GM10248 (cell line): ENCODE measurements around the gene CDC37L1.
A peak's percentile ranks its signal among the peaks of the same experiment; 100 is the strongest.
"Not testable (repeated sequence)": the region's sequence is repeated elsewhere in the genome, so short reads cannot be mapped to it uniquely, and the experiment has no call there.

Experiments
- CTCF ChIA-PET: fragments of 300-600 bp; sonication (Branson Sonifier 250); formaldehyde crosslinking; extraction: SDS; loops from one replicate; lab custom pipeline; 2021; ENCODE audit warnings: antibody characterized with exemption; lab: Yijun Ruan, JAX
- POLR2A ChIA-PET: fragments of 350-650 bp; sonication (Branson Sonifier 250); formaldehyde crosslinking; extraction: SDS; loops from one replicate; lab custom pipeline; 2020; ENCODE audit warnings: antibody characterized with exemption; lab: Yijun Ruan, JAX
- DNase-seq: peaks from one replicate; pipeline ENCODE4 v3.0.0; 2012; ENCODE audit errors: extremely low spot score
- CTCF ChIP-seq: IDR thresholded peaks from 2 replicates; pipeline ENCODE4 v1.5.1; 2012; ENCODE audit warnings: mild to moderate bottlenecking, low read depth; ENCODE audit errors: extremely low read depth, missing control alignments, control extremely low read depth

Gene CDC37L1

GRCh38 chr9:4743131-4743875, 63.9 kb downstream of the CDC37L1 start:
- POLR2A ChIA-PET = no interaction called here
- CTCF ChIA-PET = interaction anchor here (1.2 to 2.5 kb wide), 5 partner anchors 13 to 53 kb away, joined by 3 to 8 read pairs (median 6); no protein-coding TSS in a partner anchor
- no peak for DNase-seq
- TF ChIP-seq CTCF = no peak

GRCh38 chr9:4746278-4747030, 67.1 kb downstream of the CDC37L1 start:
- no peak for DNase-seq
- ChIA-PET POLR2A (no interaction called here), CTCF (interaction anchor here (1.2 to 10.1 kb wide), 4 partner anchors 8 to 242 kb away, joined by 3 to 110 read pairs (median 11); no protein-coding TSS in a partner anchor)
- TF ChIP-seq CTCF = no peak

GRCh38 chr9:4748612-4749011, 69.2 kb downstream of the CDC37L1 start:
- ChIA-PET CTCF (interaction anchor here (1.2 to 10.1 kb wide), 8 partner anchors 9 to 852 kb away, joined by 3 to 110 read pairs (median 7); partner anchors contain the start of gene AK3), POLR2A (no interaction called here)
- TF ChIP-seq CTCF = no peak
- DNase-seq = no peak

- peak; percentile 36 for DNase-seq
- ChIA-PET CTCF (interaction anchor here (0.9 to 10.1 kb wide), 17 partner anchors 10 to 1006 kb away, joined by 3 to 110 read pairs (median 3); partner anchors contain the start of gene AK3), POLR2A (no interaction called here)
- peak; percentile 61 for TF ChIP-seq CTCF
Observed at GRCh38 chr9:4750023-4750673, 70.8 kb downstream of the CDC37L1 start.

GRCh38 chr9:4754530-4754929, 75.2 kb downstream of the CDC37L1 start:
- POLR2A ChIA-PET, DNase-seq: not testable (repeated sequence)
- CTCF ChIA-PET = interaction anchor here (1.3 to 2.4 kb wide), 4 partner anchors 9 to 233 kb away, joined by 3 to 13 read pairs (median 8); no protein-coding TSS in a partner anchor

- POLR2A ChIA-PET = no interaction called here
- peak; percentile 20 for DNase-seq
- CTCF ChIA-PET = interaction anchor here (1.3 to 2.4 kb wide), 4 partner anchors 10 to 233 kb away, joined by 3 to 13 read pairs (median 8); no protein-coding TSS in a partner anchor
Observed at GRCh38 chr9:4755026-4755609, 75.7 kb downstream of the CDC37L1 start.

More at GRCh38 chr9:4755026-4755609, 75.7 kb downstream of the CDC37L1 start:
- TF ChIP-seq CTCF = no peak
